HG03097 (cell line): Measurements from ENCODE around the gene SNX32.
"Not testable (repeated sequence)": the region's sequence is repeated elsewhere in the genome, so short reads cannot be mapped to it uniquely, and the experiment has no call there.

Experiments
- ATAC-seq: cut with Tn5 transposase; IDR thresholded peaks from one replicate; pipeline ENCODE4 v1.9.1; 2021; ENCODE audit not compliant: unreplicated experiment, low FRiP score

Gene SNX32

DNA sequence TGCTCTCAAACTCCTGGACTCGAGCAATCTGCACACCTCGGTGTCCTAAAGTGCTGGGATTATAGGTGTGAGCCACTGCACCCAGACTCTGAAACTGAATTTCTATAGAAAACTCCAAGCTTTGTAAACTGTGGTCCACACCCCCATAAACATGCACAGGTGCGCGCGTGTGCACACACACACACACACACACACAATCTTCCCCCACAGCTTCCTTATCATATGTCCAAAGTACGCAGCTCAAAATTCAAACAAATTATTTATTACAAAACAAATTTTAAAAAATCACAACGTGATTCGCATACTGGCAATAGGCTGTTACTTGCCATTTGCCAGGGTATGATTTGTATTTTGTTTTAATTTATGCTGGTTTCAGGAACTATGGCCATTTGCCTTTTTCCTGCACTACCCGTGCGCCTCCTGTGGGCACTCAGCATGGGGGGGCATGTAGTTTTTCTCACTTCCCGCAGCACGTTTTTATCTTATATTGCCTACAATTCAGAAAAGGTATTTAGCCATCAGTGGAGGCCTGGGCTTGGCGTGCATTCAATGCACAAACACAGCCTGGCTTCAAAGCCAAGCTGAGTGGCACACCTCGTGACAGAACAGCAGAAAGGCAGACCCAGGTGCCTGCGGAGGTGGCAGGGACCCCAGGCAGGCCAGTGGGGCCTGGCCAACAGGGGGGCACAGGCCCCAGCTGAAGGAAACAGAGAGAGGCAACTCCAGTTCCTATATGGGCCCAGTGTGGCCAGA is 10.8 kb upstream of the SNX32 start:
- no peak for ATAC-seq

DNA sequence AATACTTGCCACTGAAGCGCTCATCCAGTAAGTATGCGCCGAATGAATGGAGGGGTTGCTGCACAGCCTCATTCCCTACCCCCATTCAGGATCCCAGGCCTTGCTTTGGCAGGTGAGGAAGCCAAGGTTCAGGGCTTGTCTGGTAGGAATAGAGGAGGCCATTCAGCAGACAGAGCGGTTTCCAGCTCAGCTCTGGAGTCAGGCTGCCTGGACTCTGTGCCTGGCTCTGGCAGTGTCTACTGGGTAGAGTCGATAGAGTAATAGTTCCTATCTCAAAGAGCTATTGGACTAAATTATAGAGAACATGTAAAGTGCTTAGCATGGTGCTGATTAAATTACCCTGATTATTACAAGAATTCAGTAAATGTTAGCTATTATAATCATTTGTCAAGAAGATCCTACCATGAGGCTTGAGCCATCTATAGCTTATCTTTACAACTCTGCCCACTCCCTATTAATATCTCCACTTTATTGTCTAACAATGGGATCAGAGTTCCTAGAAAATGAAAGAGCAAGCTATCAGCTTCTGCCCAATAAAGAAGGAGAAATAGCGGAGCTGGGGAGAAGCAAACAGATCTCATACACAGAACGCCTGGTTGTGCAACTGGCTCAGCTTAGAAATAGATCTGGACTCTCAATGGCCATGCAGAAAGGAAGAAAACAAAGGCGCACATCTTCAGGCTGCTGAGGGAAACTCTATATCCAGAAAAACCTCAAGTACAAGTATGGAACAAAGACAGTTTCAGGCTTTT is 6.6 kb upstream of the SNX32 start:
- ATAC-seq = no peak

DNA sequence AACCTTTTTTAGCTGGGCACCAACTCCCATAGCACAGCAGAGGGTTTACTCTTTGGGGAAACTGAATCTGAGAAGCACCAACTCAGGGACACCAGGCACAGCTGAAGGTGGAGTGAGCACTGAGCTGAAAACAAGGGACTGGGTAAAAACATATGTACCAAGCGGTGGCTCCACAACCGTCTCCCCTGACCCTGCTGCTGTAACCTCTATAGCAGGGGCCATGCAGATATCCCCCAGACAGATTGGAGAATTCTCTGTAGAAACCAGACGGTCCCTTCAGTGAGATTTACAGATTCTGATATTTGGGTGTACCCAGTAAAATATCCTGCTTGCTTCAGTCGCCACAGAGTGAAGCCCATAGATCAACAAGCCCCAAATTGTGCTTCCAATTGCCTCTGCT is 4.3 kb upstream of the SNX32 start:
- no peak for ATAC-seq

DNA sequence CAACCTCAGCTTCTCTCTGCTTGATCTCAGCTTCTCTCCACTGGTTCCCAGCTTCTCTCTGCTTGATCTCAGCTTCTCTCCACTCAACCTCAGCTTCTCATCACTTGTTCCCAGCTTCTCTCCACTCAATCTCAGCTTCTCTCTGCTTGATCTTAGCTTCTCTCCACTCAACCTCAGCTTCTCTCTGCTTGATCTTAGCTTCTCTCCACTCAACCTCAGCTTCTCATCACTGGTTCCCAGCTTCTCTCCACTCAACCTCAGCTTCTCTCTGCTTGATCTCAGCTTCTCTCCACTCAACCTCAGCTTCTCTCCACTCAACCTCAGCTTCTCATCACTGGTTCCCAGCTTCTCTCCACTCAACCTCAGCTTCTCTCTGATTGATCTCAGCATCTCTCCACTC is 1.5 kb upstream of the SNX32 start:
- not testable (repeated sequence) for ATAC-seq

DNA sequence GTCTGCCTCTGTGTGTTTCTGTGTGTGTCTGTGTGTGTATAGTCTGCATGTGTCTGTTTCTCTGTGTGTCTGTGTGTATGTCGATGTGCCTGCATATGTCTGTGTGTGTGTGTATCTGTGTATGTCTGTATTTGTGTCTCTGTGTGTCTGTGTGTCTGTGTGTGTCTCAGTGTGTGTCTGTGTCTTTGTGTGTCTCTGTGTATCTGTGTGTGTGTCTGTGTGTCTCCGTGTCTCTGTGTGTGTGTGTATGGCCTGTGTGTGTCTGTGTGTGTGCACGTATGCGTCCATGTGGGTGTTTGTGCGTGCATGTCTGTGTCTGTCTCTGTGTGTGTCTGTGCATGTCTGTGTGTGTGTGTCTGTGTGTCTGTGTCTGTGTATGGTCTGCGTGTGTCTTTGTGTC is 439 bp downstream of the SNX32 start:
- ATAC-seq = no peak

DNA sequence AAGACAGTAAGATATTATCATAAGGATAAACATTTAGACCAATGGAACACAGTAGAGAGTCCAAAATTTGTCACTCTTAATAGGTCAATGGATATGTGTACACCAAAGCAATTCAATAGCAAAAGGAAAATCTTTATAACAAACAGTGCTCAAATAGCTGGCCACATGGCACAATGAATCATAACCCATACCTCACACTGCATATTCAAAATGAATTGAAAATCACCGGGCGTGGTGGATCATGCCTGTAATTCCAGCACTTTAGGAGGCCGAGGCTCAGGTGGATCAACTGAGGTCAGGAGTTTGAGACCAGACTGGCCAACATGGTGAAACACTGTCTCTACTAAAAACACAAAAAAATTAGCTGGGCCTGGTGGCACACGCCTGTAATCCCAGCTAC is 8.4 kb downstream of the SNX32 start:
- no peak for ATAC-seq

DNA sequence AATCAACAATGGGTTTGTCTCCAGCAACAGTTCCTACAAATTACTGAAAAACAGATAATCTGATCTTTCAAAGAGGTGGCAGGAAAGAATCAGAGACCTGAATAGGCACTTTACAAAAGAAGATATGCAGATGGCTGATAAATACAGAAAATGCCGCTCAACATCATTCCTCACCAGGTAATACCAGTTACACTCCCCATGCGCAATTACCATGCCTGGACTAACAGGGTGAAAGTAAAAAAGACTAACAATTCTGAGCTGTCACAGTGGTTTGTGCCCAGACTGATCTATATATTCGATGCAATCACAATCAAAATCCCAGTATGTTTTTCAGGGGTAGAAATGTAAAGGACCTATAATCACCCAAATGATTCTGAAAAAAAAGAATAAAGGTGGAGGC is 10.0 kb downstream of the SNX32 start:
- ATAC-seq = no peak

DNA sequence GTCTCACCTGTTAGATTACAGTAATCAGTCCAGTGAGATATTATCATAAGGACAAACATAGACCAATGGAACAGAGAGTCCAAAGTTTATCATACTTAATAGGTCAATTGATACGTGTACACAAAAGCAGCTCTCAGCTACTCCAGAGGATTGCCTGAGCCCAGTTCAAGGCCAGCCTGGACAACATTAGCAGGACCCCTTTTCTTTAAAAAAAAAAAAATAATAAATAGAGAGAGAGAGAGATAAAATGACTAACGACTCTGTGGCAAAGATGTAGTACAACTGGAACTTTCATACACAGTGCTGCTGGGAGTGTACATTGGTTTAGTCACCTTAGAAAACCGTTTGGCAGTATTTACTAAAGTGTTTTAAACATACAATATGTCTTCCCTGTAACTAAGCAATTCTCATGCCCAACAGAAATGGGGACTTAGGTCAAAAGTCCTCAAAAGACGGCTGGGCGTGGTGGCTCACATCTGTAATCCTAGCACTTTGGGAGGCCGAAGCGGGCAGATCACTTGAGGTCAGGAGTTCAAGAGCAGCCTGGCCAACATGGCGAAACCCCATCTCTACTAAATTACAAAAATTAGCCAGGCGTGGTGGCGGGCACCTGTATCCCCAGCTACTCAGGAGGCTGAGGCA is 10.6 kb downstream of the SNX32 start:
- no peak for ATAC-seq

DNA sequence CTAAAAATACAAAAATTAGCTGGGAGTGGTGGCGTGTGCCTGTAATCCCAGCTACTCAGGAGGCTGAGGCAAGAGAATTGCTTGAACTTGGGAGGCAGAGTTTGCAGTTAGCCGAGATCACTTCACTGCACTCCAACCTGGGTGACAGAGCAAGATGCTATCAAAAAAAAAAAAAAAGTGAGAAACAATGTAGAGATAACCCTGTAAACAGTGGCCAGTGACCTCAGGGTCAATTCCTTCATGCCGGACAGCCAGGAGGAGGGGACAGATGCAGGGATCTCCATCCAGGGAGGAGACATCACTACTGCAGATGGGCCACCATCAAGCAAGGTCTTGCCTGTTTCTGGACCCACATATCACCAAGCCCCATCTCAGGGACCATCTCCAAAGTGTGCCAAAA is 14.0 kb downstream of the SNX32 start:
- ATAC-seq = no peak

DNA sequence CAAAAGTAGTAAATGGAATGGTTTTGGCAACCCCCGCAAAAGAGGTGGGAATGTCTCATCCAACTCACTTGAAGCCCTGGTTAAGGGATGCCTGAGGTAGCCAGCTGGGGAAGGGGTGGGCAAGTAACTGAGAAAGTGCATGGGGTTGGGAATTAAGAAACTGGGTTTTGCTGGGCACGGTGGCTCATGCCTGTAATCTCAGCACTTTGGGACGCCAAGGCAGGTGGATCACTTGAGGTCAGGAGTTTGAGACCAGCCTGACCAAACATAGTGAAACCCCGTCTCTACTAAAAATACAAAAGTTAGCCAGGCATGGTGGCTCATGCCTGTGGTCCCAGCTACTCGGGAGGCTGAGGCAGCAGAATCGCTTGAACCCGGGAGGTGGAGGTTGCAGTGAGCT is 14.9 kb downstream of the SNX32 start:
- not testable (repeated sequence) for ATAC-seq

DNA sequence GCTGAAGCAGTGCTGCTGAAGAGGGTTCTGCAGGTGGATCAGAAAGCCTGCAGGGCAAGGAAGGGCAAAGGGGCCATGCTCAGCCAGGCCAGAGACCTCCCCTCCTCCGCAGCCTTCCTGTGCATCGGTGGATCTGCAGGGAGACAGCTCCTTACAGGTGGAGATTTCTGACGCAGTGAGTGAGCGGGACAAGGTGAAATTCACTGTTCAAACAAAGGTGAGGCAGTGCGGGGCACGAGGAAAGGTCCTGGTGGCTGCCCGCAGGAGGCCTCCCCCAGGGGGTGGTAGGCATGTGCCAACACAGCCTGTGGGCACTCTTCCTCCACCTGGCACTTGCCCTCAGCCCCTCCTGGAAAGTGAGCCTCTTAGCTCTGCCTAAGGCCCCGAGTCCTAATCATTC is 15.6 kb downstream of the SNX32 start:
- no peak for ATAC-seq

DNA sequence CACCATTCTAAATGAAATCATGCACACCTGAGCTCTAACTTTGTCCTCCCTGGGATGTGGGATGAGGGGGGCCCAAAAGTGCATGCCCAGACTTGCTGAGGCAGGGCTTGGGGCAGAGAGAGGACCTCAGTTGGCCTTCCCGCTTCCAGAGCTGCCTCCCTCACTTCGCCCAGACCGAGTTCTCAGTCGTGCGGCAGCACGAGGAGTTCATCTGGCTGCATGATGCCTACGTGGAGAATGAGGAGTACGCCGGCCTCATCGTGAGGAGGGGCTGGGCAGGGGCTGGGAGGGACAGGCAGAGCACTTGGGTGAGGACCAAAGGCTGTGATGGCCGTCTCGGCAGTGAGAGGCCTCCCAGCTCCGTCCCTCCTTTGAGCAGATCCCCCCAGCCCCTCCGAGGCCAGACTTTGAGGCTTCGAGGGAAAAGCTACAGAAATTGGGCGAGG is 16.0 kb downstream of the SNX32 start:
- no peak for ATAC-seq

DNA sequence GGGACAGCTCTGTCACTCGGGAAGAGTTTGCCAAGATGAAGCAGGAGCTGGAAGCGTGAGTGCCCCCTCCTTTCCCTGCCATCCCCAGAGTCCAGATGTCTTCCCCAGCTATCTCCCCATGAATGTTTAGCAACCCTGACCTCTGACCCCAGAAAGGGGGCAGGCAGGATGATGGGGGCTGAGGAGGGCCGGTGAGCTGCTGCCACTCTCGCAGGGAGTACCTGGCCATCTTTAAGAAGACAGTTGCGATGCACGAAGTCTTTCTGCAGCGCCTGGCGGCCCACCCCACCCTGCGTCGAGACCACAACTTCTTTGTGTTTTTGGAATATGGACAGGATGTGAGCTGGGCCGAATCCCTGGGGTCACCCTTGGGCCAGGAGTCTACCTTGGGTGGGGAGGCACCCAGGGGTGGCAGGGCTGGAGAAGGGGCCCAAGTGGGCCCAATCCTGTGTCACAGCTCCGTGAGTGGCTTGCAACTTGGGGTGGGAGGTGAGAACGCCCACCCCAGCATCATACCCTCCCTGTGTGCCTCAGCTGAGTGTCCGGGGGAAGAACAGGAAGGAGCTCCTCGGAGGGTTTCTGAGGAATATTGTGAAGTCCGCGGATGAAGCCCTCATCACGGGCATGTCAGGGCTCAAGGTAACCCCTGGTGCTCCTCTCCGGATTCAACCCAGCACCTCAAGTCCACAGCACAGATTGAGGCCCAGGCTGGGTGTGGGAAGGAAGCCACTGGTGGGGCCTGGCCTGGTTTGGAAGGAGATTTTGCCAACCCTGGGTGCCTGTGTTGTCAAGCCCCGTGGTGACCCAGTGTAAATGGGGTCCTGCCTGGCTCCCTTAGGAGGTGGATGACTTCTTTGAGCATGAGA is 16.7 kb downstream of the SNX32 start:
- no peak for ATAC-seq

DNA sequence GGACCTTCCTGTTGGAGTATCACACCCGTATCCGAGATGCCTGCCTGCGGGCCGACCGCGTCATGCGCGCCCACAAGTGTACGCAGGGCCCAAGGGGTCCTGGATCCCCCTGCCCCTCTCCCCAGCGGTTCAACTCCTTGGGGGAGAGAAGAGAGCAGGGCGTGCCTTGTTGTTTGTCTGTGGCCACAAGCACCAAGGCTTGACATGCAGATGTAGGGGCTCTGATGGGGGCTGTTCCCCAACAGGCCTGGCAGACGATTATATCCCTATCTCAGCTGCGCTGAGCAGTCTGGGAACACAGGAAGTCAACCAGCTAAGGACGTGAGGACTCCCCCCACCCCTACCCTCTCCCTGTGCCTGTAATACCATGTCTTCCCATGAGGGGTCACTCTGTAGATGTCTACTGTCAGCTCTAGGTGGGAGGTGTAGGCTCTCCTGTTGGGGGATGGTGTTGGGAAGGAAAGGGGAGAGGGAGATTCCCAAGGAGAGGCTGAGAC is 17.4 kb downstream of the SNX32 start:
- ATAC-seq = no peak

DNA sequence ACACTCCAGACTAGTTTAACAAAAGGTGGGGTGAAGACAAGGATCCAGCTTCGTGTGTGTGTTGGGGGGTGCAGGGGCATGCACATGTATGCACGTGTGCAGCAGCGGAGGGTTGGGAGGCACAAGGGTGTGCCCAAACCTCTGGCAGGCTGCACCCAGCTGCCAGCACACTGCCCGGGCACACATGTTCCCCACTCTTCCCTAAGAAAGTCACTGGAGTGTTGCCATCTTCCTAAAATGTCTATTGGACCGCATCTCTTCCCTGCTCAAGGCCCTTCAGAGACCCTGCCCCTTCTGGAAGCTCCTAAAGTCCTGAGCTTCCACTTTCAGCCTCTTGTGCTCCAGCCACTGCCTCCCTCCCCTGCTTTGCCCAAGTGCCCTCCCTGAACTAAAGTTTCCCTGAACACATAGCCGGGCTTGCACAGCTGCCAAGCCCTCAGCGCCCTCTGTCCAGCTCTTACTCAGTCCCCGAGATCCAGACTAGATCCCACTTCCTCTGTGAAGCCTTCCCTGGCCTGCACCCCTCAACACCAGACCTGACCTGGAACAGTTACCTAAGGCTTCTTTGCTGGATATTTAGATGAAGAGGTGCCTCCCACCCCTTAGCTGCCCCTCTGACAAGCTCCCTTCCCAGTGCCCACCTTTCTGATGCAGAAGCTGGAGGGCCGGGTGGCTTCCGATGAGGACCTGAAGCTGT is 18.2 kb downstream of the SNX32 start:
- no peak for ATAC-seq

DNA sequence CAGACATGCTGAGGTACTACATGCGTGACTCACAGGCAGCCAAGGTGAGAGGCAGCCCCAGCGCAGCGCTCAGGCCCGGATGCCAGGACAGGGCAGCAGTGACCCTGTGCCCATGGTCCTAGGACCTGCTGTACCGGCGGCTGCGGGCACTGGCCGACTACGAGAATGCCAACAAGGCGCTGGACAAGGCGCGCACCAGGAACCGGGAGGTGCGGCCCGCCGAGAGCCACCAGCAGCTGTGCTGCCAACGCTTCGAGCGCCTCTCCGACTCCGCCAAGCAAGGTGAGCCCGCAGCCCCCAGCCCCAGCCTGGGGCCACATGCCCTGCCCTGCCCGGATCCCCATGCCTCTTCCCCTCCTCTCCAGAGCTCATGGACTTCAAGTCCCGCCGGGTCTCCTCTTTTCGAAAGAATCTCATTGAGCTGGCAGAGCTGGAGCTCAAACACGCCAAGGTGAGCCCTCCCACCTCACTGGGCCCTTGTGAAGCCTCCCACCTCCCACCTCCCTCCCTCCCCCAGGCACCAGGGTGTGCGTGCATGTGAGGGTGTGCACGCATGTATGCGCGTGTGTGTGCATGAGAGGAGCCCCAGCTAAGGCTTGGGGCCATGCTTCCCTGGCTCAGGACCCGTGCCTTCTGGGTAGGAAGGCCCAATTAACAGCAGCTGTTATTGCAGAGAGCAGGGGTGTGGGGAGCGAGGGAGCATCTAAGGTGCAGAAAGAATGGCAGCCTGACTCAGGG is 18.9 kb downstream of the SNX32 start:
- no peak for ATAC-seq

DNA sequence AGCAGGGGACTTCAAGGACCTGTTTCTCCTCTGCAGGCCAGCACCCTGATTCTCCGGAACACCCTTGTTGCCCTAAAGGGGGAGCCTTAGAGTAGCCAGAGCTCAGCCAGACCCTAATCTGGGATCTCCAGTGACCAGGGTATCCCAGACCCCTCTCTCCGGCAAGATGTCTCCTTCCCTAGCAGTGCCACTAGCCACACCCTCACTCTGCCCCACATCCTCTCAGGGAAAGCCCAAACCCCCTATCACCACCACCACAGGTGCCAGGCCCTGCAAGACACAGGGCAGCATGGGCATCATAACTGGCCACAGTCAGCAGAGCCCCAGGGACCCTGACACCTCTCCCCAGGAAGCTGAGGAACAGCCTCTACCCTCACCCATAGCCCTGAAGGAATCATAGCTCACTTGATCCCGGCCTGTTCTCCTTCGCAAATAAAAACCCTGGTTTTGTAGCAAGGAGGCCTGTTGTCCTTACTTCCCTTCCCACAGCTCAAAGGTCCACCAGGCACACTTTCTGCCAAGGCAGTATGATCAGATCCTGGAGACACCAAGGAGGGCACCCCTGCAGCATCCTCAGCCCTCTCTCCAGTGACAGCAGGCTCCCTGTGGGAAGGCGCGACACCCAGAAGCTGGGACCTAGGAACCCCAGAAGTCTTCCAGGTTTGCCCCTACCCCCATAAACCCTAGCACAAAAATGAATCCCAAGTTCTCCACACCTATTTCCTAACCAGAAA is 19.6 kb downstream of the SNX32 start:
- ATAC-seq = no peak

DNA sequence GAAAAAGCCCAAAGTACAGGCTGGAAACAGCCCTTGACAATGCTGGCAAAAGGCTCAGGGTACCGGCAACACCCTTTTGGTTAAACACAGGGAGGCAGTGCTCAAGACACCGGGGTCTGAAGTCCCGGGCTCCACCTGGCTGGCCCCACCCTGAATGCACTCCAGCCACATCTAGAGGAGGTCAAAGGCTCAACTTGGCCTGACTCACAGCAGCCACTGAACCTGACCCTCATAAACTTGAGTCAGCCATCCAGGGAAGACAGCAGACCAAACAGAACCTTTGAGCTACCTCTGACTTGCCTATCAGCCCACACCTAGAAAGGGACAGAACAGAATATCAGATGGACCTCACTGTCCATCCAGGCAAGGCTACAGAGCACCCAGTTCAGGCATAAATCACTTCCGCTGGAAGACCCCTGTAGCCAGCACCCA is 20.4 kb downstream of the SNX32 start:
- no peak for ATAC-seq
